GM18517 (cell line): ENCODE measurements around the gene INPP5A.
"Not testable (repeated sequence)": the region's sequence is repeated elsewhere in the genome, so short reads cannot be mapped to it uniquely, and the experiment has no call there.

ENCODE experiments used
- ATAC-seq: cut with Tn5 transposase; IDR thresholded peaks from one replicate; pipeline ENCODE4 v1.9.1; 2021; ENCODE audit warnings: mild to moderate bottlenecking, moderate library complexity; ENCODE audit not compliant: unreplicated experiment

The INPP5A gene

DNA sequence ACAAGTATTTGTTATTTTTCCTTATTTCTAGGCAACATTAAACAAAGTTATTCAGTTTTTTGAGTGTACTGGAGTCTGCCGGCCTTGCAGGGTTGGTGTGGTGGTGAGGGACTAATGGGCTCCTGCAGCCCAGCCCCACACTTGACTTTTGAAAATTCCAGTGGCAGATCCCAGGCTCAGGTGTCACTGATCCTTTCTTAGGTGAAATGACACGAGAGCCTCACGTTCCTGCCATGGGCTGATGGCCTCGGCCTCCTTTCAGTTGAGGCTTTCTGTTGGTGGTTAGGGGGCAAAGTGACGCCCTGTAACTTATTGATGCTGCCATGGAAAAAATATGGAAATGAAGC is 130.4 kb downstream of the INPP5A start:
- no peak for ATAC-seq

DNA sequence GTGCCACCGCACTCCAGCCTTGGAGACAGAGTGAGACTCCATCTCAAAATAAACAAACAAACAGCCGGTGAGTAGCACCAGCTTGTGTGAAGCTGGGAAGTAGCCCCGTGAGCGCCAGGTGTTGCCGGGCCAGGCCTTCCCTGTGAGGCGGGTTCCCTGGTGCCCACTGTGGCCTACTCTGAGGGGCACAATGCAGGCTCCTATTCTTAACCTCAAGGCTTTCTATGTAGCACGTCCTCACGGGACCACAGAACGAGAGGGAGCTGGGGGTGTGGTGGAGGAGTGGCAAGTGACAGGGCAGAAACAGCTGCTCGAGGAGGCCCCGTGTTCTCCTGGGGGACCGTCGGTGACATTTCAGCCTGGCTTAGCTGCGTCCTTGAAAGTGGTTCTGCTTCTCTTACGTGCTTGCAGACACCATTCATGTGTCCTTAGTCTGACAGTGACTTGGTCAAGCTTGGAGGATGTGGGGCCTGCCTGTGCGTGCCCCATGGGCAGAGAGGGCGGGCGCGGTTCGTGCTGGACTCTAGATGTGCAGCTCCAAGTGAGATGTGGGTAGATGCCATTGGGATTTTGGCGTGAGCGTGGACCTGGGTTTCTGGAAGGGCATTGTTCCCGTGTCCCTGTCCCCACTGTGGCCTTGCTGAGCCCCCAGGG is 131.7 kb downstream of the INPP5A start:
- ATAC-seq, result no peak

DNA sequence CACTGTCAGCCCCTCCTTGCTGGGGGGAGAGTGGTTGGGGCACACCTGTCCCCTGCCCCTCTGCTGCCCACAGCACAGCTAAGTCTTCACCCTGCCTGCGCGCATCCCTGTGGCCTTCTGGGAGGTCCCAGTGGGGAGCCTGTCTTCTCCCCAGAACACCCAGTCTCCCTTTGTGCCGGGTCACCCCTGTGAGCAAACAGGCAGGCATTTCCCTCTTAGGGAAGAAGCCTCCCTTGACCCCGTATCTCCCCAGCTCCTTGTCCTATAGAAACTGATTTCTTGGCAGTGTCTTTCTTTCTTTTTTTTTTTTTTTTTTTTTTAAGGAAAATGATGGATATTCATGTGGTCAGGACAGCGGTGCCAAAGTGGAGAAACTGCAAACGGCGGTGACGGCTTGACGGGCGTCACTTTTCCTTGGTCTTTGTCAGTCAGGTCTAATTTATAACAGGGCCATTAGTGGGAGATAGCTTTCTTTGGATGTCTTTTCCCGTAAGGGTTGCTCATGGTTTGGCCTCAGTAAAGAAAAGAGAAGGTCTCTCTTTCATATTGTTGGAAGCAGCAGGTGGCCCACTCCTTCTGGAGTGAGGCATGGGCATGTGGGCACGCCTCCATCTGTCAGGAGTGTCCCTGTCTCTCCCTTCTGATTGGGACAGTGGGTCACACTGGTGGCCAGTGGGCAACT is 133.1 kb downstream of the INPP5A start:
- ATAC-seq, result no peak

DNA sequence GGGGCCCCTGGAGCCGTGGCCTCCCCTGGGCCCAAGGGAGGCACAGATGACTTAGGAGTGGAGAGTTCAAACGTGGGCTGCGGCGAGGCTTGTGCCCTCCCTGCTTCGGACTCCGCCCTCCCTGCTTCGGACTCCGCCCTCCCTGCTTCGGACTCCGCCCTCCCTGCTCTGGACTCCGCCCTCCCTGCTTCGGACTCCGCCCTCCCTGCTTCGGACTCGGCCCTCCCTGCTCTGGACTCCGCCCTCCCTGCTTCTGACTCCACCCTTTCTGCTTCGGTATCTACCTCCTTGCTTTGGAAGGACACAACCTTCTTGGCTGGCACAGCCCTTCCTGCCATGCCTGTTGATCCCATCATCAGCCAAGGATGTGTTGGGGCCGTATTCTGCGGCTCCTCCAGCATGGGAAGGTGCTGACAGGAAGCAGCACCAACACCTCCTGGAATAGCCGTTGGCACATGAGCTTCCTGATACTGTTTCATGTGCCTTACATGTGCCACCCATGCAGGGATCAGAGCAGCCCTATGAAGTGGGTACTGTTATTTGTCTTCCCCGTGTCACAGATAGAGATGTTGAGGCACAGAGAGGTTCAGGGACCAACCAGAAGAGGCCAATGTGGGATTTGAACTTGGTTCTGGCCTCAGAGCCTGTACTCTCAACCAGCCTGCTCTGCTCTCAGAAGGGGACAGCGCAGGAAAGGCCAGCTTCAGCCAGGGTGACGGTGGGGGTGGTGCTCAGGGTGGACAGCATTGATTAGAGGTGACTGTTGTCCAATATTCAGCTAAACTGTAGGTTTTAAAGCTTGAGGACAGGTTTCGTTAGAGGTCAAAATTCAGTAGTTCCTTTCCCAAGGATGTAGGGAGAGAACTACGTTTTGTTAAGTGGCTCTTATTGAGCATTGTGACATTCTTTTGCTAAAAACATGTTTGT is 133.9 kb downstream of the INPP5A start:
- ATAC-seq, result no peak

DNA sequence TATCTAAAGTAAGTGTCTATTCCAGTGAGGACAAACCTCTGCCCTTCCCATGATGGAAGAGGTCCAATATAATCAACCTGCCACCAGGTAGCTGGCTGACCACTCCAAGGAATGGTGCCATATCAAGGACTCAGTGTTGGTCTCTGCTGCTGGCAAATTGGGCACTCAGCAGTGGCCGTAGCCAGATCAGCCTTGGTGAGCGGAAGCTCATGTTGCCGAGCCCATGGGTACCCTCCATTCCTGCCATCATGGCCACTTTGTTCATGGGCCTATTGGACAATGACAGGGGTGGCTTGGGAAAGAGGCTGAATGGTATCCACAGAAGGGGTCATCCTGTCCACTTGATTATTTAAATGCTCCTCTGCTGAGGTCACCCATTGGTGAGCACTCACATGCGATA is 136.2 kb downstream of the INPP5A start:
- not testable (repeated sequence) for ATAC-seq

DNA sequence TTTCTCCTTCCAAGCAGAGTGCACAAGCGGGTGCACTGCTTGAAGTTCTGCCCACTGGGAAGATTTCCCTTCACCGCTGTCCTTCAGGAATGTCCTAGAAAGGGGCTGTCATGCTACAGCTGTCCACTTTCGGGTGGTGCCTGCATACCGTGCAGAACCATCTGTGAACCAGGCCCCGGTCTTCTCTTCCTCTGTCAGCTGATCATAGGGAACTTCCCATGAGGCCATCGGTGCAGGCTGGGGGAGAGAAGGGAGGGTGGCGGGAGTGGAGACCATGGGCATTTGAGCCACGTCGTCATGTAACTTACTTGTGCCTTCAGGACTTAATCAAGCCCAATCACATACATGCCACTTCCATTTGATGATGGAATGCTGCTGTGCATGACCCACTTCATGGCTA is 136.7 kb downstream of the INPP5A start:
- no peak for ATAC-seq

DNA sequence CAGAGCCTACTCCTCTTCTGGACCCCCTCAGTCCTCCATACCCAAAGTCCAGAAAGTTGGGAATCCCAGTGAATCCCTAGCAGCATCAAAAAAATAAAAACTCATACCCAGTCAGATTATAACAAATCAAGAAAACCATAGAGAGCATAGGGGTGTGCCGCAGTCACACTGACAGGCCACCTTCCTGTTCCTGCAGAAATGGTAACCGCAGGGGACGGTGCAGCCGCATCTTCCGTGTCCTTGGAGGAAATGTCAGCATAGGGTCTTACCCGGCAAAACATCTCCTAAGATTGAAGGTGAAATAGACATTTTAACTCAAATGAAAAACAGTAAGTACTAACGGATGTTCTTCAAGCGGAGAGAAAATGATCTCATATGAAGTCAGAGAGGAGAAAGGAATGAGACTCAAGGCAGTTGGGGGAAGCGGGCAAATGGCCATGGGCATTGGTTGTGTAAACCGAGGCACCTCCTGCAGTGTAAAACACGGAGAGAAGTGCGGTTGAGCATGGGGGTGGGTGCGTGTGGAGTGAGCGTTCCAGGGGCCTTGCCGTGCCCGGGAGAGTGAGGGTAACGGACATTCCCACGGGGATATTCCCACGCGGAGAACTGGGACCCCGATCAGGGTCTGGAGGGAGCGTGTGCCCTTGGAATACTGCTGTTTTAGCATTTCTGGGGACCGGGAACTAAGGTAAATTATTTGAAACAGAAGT is 137.6 kb downstream of the INPP5A start:
- ATAC-seq, result no peak

DNA sequence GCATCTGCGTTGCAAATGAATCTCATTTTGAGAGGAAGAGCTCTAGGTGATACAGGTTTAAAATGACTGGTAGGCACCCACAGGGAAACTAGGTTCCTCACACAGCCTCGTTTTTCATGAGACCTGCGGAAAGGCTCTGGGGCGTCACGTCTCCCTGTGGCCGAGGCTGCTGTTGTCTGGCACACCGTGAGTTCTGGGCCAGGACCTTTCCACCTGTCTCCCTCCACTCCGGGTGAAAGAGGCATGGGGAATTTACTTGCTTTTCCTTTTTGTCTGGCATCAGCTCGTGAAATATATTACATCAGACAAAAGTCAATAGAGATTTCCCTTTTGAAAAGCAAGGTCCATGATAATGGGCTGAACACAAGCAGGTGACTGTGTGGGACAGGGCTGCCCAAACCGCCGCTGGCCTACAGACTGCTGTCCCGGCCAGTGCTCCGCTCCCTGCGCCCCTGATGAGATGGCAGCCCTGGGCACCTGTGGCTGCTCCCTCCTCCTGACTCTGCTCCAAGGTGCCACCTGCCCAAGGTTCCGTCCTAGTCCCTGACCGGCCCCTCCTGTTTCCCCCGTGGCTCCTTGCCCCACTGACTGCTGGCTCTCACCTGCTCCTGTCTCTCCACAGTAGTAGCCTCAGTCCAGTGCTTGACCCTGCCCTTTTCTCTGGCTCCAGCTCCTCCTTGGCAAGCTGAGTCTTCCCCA is 138.8 kb downstream of the INPP5A start:
- ATAC-seq, result no peak

DNA sequence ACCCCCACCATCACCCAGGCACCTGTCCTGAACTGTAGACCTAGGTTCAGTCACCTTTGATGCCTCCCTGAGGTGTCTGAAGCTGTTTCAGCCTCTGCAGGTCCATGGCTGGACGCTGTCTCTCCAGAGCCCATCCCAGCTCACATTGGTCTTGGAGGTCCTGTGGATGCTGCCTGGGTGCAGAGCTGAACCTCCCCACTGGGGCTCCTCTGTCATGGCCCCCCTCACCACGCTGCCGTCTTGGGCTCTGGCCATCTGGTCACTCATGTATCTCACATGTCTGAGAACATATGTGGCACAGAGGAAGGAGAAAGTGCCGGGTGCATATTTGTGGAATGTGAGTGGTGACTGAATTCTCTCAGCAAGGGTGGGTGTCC is 139.5 kb downstream of the INPP5A start:
- no peak for ATAC-seq

DNA sequence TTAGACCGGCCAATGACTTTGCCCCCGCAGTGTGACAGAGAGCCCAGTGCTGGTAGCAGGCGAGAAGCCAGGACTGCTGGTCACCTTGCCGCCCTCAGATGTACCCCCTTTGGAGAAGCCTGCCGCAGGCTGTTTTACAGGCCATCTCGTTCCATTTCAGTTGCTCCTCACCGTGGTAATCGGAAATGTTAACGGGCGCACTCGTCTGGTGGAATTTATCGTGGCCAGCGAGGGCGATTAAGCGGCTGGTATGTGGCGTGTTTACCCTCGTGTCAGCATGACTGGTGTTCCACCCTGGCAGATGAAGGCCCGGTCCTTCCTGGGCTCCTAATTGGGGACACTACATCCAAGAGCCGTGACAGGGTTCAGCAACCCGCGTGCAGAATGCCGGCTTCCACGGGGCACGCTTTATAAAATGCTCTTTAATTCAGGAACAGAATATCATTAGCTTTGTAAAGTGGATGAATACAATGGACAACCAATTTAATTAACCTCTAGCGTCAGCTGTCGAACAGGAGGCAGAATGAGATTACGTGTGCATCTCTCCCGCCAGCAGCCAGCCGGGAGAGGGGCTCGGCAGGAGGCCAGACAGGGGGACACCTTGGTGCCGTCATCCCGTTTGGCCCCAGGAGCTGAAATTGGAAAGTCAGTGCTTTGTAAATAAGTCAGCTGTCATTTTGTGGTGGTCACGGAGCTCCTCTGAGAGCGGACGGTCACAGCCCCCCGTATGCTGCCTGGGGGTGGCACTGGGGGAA is 140.1 kb downstream of the INPP5A start:
- no peak for ATAC-seq

DNA sequence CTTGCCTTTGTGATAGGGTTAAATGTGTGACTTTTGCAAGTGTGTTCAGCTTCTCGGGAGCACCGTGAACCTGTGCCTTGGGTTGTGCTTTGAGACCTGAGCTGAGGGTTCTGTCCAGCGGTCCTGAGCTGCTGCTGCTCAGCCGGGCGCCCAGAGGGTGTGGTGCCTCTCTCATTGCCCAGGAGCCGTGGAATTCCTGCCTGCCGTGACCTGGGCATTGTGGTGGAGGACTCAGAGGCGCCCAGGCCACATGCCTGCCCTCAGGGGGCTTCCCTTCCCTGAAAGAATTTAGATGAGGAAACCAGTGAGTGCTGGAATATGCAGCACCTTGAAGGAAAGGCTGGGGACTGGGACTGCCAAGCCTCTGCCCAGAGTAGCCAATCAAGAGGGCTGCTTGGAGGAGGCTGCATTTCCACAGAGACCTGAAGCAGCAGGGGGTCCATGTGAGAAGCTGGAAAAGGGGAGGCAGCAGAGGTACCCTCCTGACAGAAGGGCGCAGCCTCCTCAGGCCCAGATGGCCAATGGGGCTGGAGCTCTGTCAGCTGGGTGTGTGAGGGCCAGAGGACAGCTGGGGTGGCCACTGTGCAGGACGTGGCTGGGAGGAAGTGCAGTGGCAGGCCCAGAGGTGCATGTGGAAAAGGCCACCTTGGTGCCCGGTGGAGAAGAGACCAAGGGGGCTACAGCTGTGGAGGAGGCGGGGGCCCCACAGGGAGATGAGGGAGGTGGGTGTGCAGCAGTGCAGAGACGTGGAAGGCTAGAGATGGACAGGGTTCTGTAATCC is 141.0 kb downstream of the INPP5A start:
- ATAC-seq, result no peak

DNA sequence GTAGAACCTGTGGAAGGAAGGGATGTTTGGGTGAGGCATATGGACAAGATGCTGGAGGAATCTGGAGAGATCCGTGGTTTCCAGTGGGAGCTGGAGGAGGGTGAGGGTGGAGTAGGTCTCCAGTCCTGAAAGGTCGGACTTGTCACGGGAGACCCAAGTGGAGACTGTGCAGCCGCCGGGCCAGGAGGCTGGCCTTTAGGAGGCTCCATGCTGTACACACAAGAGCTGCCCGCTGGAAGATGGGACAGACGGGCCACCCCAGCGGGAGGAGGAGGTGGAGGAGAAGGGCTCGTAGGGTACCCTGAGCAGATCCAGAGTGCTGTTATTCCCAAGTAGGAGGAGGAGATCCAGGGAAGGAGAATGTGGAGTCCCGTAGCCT is 141.6 kb downstream of the INPP5A start:
- no peak for ATAC-seq

DNA sequence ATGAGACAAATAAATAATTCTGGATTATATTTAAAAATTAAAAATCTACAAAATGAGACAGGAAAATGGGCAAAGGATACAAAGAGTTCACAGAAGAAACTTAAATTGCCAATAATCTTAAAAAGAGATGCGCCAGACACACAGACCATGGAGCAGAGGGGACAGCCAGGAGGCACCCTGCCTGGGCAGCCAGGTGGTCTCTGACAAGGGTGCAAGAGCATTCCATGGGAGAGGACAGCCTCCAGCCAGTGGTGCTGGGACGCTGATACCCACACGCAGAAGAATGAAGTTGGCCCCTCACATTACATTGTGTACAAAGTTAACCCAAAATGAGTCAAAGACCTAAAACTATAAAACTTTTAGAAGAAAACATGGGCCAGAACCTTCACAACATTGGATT is 142.1 kb downstream of the INPP5A start:
- no peak for ATAC-seq

DNA sequence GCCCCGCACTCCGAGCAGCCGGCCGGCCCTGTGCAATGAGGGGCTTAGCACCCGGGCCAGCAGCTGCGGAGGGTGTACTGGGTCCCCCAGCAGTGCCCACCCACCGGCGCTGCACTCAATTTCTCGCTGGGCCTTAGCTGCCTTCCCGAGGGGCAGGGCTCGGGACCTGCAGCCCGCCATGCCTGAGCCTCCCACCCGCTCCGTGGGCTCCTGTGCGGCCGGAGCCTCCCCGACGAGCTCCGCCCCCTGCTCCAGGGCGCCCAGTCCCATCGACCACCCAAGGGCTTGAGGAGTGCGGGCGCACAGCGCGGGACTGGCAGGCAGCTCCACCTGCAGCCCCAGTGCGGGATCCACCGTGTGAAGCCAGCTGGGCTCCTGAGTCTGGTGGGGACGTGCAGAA is 143.2 kb downstream of the INPP5A start:
- not testable (repeated sequence) for ATAC-seq

DNA sequence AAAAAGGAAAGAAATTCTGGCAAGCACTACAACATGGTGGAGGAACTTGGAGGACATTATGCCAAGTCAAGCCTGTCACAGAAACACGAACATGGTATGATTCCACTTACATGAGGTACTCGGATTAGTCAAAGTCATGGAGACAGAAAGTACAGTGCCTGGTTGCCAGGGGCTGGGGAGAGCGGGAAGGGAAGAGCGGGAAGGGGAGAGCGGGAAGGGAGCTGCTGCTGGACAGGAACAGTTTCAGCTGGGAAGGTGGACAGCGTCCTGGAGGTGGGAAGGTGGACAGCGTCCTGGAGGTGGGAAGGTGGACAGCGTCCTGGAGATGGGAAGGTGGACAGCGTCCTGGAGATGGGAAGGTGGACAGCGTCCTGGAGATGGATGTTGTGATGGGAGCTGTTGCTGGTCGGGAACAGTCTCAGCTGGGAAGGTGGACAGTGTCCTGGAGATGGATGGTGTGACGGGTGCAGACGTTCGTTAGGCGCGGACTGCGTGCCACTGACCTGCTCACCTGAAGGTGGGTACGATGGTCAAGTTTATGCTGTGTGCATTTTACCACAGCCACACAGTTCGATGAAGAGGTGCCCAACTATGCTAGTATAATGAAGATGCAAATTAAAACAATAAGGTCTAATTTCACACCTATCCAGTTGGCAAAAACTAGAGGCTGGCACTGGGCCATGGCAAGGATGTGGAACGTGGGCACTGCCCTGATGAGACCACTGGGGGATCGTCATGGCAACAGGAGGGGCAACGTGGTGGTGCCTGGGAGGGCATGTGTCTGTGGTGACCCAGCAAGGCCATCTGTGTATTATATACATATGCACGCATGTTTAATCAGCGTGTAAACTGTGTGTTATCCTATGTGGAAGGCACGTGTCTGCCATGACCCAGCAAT is 144.5 kb downstream of the INPP5A start:
- no peak for ATAC-seq

DNA sequence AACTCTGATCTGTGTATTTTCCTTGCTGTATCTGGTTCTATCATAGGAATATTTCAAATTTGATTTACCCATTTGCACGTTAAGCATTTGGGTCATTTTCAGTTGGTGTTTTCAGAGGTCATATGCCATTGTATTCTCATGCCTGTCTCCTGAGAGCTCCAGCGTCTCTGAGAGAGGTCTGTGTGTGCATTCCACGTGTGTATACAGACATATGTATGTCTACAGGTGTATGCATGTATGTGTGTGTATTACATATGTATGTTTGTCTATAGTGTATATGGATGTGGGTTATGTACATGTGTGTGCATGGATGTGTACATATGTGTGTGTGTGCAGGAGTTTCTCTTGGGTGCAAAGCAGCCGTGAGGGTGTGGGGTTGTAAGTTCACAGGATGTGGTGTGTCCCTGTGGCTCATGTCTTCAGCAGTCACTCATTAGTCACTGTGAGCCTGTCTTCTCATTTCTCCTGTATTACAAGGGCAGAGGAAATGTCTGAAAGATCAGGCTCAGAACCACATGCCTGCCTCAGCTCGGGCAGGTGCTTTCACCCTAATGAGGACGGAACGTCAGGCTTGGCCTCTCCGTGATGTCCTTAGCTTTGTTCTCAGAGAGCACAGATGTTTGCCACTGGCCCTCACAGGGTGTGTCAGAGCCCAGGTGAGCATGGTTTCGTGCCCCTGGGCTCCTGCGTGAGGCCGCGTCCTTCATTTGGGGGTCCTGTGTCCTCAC is 146.7 kb downstream of the INPP5A start:
- ATAC-seq, result no peak

DNA sequence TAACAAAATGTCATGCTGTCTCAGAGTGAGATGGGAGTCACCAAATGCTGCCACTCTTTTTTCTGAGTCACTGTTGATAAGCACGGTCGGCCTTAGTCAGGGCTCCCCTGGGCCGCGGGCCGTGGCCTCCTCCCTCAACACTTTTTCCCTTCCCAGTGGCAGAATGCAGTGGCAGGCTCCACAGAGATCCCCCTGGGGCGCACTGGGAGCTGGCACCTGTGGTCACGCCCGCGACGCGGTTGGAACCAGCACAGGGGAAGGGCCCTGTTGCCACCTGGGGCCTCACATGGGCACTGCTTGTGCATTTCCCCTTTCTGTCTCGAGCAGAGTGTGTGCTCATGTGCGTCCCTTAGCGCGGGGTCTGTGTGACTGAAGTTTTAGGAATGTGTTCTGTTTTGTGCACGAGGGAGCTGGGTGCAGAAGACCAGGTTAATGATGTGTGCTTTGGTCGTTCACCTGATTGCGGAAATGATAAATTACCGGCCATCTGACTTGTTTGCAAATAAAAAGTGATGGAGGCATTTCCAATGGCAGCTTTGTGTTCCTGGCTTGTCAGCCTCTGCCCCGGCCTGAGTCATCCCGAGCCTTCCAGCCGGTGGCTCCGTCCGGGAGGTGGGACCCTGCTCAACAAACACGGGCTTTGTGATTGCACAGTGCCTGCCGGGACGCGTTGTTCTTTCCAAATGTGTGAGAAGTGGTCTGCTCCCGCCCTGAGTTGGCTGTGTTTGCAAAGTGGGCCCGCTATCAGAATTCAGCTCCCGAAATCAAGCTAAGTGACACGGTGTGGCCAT is 147.7 kb downstream of the INPP5A start:
- no peak for ATAC-seq
